Vagina (tissue), 2 donors: ENCODE data around the gene STING1. TPM values are rescaled to one million over a fixed set of nuclear protein-coding genes. Genes with fewer than 3 reads are reported as not detected.

Experiments
- DNase-seq, 2 donors: peaks; one replicate each; pipeline ENCODE4 v3.0.0-alpha.2; 2017; ENCODE audit errors: extremely low spot score in 2 of 2
- H3K27ac ChIP-seq: fragments of 200-600 bp; sonication (generic); one replicate; pipeline ENCODE4 v1.5.1; 2019
- H3K27me3 ChIP-seq: fragments of 200-600 bp; sonication (generic); one replicate; pipeline ENCODE4 v1.5.1; 2019
- H3K36me3 ChIP-seq, 2 donors: fragments of 200-600 bp; sonication (generic); one replicate each; pipeline ENCODE4 v1.5.1; 2017 to 2019
- H3K4me1 ChIP-seq: fragments of 200-600 bp; sonication (generic); one replicate; pipeline ENCODE4 v1.5.1; 2019
- H3K4me3 ChIP-seq, 2 donors: fragments of 200-600 bp; sonication (generic); 1 replicate in 1 of 2; 2 replicates in 1 of 2; pipeline ENCODE4 v1.5.1; 2016 to 2019
- H3K9me3 ChIP-seq: fragments of 200-600 bp; sonication (generic); one replicate; pipeline ENCODE4 v1.5.1; 2019
- CTCF ChIP-seq, 3 experiments: fragments of 450-650 bp in 2 of 3; fragments of 200-600 bp in 1 of 3; sonication (generic) in 1 of 3; IDR thresholded peaks; one replicate each; pipeline ENCODE4 v1.5.1; 2017 to 2019; ENCODE audit warnings: antibody characterized with exemption in 3 of 3, mild to moderate bottlenecking in 2 of 3, moderate library complexity in 2 of 3
- POLR2A ChIP-seq, 2 donors: fragments of 450-650 bp; IDR thresholded peaks; one replicate each; pipeline ENCODE4 v1.6.1; 2017; ENCODE audit warnings: antibody characterized with exemption in 2 of 2, mild to moderate bottlenecking in 2 of 2, moderate library complexity in 2 of 2
- POLR2AphosphoS5 ChIP-seq, 2 donors: sonication (generic); formaldehyde crosslinking; IDR thresholded peaks; one replicate each; pipeline ENCODE4 v1.9.0; 2017; ENCODE audit warnings: antibody characterized with exemption in 2 of 2, mild to moderate bottlenecking in 2 of 2, low read depth in 1 of 2; ENCODE audit not compliant: insufficient read depth in 1 of 2
- intact Hi-C: fragments of 100-400 bp; cut with DNase I; formaldehyde crosslinking; loops from one replicate; pipeline ENCODE4 v1.15.1; 2023
- total RNA-seq: library from RNA; depleted of rRNA; stranded (reverse); fragments of >200 nt; gene quantifications from one replicate; pipeline ENCODE4 v1.2.3, GENCODE V29; 2016

The STING1 gene
- total RNA-seq, 1 donor from 2014 or later: 103 TPM

GRCh38 chr5:139461698-139462097 lies 20.9 kb downstream of the STING1 start:
- no peaks in the 10 kb centered on the region for H3K36me3 ChIP-seq
- peak overlapping the region; percentile 10 to 37 for H3K4me3 ChIP-seq
- no peak overlapping the region for H3K27ac ChIP-seq
- H3K27me3 ChIP-seq: no peaks in the 10 kb centered on the region
- H3K4me1 ChIP-seq: peaks cover 10% of the 10 kb centered on the region
- no peaks in the 10 kb centered on the region for H3K9me3 ChIP-seq
- TF ChIP-seq POLR2AphosphoS5 (IDR thresholded peaks at IDR 0.05; ENCODE audit: insufficient read depth in 1 of 2, low read depth in 1 of 2): no peak
- TF ChIP-seq CTCF (IDR thresholded peaks at IDR 0.05): no peak
- no peak for TF ChIP-seq POLR2A (IDR thresholded peaks at IDR 0.05)
- DNase-seq: no peak
- intact Hi-C loops: no loop called here

GRCh38 chr5:139461176-139461575 lies 21.4 kb downstream of the STING1 start:
- peak overlapping the region; percentile 10 to 37 for H3K4me3 ChIP-seq
- intact Hi-C loops: no loop called here
- no peaks in the 10 kb centered on the region for H3K9me3 ChIP-seq

GRCh38 chr5:139460455-139460854 lies 22.1 kb downstream of the STING1 start:
- no peaks in the 10 kb centered on the region for H3K27me3 ChIP-seq
- no peak overlapping the region for H3K27ac ChIP-seq
- TF ChIP-seq CTCF (IDR thresholded peaks at IDR 0.05): no peak
- TF ChIP-seq POLR2A (IDR thresholded peaks at IDR 0.05): no peak
- TF ChIP-seq POLR2AphosphoS5 (IDR thresholded peaks at IDR 0.05; ENCODE audit: insufficient read depth in 1 of 2, low read depth in 1 of 2): no peak
- peaks cover 10% of the 10 kb centered on the region for H3K4me1 ChIP-seq
- no peaks in the 10 kb centered on the region for H3K9me3 ChIP-seq
- no peak overlapping the region for H3K4me3 ChIP-seq
- DNase-seq: no peak
- intact Hi-C loops: no loop called here
- H3K36me3 ChIP-seq: no peaks in the 10 kb centered on the region

More at GRCh38 chr5:139461176-139461575, 21.4 kb downstream of the STING1 start:
- H3K27me3 ChIP-seq: no peaks in the 10 kb centered on the region
- H3K36me3 ChIP-seq: no peaks in the 10 kb centered on the region
- TF ChIP-seq POLR2AphosphoS5 (IDR thresholded peaks at IDR 0.05; ENCODE audit: insufficient read depth in 1 of 2, low read depth in 1 of 2) (no peak), CTCF (IDR thresholded peaks at IDR 0.05) (no peak), POLR2A (IDR thresholded peaks at IDR 0.05) (no peak)
- DNase-seq: no peak
- H3K27ac ChIP-seq: peak overlapping the region; percentile 12
- H3K4me1 ChIP-seq: peaks cover 10% of the 10 kb centered on the region

GRCh38 chr5:139459451-139459934 lies 23.1 kb downstream of the STING1 start:
- TF ChIP-seq POLR2A (IDR thresholded peaks at IDR 0.05) (no peak), POLR2AphosphoS5 (IDR thresholded peaks at IDR 0.05; ENCODE audit: insufficient read depth in 1 of 2, low read depth in 1 of 2) (no peak)
- Histone ChIP-seq H3K9me3 (no peaks in the 10 kb centered on the region), H3K36me3 (no peaks in the 10 kb centered on the region), H3K27ac (peak overlapping the region; percentile 30), H3K27me3 (no peaks in the 10 kb centered on the region), H3K4me1 (peaks cover 10% of the 10 kb centered on the region), H3K4me3 (no peak overlapping the region)
- DNase-seq: no peak
- intact Hi-C loops: no loop called here

- TF ChIP-seq CTCF (IDR thresholded peaks at IDR 0.05) (no peak), POLR2A (IDR thresholded peaks at IDR 0.05) (no peak), POLR2AphosphoS5 (IDR thresholded peaks at IDR 0.05; ENCODE audit: insufficient read depth in 1 of 2, low read depth in 1 of 2) (no peak)
- Histone ChIP-seq H3K9me3 (no peaks in the 10 kb centered on the region), H3K27me3 (no peaks in the 10 kb centered on the region), H3K36me3 (no peaks in the 10 kb centered on the region), H3K4me3 (no peak overlapping the region), H3K27ac (peak overlapping the region; percentile 30), H3K4me1 (peaks cover 10% of the 10 kb centered on the region)
- intact Hi-C loops: no loop called here
- DNase-seq: no peak
These were observed 23.8 kb downstream of the STING1 start for GRCh38 chr5:139458580-139459407.
